Muscle of arm (tissue), 12 donors: Measurements from ENCODE around the gene PTPA. TPM values are rescaled to one million over a fixed set of nuclear protein-coding genes. Genes with fewer than 3 reads are reported as not detected.

Experiments
- DNase-seq: peaks from one replicate; pipeline ENCODE4 v3.0.0-alpha.2; 2013
- polyA plus RNA-seq, 12 donors: library from polyadenylated mRNA; unstranded; fragments of 120-200 nt; gene quantifications; one replicate each; pipeline ENCODE4 v1.2.1, GENCODE V29; 2013; ENCODE audit not compliant: insufficient read length in 12 of 12

The PTPA gene
- polyA plus RNA-seq, 12 donors, result 73.2 to 155 (median 116) TPM; not detected in 1

DNA sequence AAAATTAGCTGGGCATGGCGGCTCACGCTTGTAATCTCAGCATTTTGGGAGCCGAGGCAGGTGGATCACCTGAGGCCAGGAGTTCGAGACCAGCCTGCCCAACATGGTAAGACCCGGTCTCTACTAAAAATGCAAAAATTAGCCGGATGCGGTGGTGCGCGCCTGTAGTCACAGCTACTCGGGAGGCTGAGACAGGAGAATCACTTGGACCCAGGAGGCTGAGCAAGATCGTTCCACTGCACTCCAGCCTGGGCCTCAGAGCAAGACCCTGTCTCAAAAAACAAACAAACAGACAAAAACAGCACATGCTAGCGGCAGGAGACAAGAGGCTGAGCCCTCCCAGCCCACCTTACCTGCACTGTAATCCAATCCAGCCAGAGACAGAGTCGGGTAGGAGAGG, 31.4 kb upstream of the PTPA start:
- DNase-seq, result no peak

DNA sequence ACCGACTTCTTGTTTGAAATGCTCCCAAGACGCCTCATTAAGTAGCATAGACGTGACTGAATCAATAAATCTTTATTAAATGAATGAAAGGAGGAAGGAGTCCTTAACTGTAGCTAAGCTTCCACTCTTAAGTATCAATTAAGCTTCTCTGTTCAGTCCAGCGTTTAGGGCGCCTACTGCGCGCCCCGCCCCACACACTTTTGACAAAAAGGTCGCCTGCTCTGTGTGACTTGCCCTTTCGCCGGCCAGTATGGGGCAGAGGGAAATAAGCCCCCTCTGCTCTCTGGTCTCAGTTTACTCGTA, 31.0 kb upstream of the PTPA start:
- no peak for DNase-seq

DNA sequence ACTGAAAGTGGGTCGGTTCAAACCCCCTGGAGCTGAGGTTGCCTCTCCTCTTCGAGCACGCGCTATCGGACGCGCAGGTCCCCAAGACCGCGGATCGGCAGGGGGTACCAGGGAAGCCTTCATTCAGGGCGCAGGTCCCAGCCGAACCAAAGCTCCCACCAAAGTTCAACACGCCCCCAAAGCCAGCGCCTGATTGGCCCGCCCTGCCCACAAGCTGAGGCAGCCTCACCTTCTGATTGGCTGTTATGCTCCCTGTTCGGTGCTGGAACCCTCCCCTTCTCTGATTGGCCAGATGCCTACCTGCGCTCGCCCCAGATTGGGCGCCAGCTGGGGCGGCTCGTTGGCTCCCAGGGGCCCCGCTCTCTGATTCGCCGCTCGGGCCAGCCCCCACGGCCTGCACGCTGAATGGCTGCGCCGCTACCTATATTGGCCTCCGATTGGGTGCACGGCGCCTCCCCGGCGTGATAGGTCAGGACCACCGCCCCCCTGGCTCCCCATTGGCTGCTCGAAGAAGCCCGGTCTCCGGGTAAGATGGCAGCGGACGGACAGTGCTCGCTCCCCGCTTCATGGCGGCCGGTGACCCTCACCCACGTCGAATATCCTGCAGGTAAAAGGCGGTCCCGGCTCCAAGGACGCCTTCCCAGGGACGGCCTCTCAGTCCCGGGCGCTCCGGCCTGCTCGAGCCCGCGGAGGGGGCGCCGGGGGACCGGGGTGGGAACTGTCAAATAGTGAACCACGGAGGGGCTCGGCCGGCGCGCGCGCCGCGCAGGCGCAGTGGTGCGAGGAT, 30.4 kb upstream of the PTPA start, which contains the start of gene DOLPP1:
Gene DOLPP1 (plus strand): TSS at position 511 of the 787 bp plus-strand sequence. CDS start 21 bp downstream, at position 532.
- peak; percentile 99 for DNase-seq

GRCh38 chr9:129081388-129081904, 29.8 kb upstream of the PTPA start:
- no peak for DNase-seq

DNA sequence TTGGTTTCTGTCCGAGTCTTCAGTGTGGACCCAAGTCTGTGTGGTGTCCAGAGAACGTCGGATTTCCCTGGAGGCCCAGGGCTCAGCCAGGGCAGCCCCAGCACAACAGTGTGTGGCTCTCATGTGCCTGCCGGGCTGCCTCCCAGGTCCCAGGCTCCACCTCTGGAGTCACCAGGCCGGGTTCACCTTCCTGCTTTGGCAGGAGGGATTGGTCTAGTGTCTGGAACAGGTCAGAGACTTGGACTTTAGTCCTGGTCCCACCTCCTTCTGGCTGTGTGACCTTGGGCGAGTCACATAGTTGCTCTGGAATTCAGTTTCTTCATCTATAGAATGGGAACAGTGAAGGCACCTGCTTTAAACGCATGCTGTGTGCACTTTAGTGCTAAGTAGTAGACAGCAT, 27.1 kb upstream of the PTPA start:
- DNase-seq, result no peak

DNA sequence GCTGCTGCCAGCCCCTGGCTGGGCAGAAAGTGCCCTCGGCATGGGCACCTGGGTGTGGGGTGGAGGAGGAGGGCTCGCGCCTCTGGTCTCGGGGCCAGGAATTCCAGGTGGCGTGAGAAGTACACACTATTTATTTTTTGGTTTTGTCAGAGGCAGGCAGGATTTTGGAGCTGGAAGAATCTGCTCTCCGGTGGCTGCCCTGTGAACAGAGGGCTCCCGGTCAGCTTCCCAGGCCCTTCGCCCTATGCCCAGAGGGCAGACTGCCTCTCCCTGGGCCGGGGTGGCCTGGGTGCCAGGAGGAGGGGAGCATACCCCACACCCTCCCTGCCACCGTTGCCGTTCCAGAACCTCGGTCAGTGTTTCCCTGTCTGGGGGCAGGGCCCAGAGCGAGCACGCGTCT, 22.0 kb upstream of the PTPA start:
- DNase-seq, result no peak

DNA sequence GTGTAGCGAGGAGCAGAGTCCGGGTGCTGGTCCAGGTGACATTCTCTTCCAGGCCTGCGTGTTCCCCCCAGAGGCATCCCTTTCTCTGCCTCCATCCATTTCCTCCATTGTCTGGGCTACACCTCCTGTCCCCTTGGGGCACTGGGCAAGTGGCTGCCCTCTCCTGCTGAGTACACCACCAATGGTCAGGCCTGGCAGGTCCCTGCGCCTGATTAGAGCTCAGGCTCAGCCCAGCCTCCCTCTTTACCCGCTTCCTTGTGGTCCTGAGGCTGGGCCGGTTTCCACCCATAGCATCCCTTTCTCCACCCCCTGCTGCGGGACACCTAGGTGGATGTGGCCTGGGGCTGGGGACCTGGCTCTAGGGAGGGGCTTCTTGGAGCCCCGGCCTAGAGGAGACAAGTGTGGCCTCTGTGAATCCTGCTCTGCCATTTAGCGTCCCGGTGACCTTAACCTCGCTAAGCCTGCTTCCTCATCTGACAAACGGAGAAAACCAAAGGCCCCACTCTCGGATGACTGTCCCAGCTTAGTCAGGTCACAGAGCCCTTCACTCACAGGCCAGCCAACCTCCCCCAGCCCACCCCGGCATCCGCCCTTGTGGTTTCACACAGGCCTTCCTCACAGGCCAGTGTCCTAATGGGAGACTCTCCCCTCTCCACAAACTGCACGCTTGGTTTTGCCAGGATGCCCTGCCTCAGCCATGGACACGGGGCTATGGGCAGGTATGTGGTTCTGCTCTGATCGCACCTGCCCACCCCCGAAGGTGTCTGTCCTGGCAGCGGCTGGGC, 17.4 kb upstream of the PTPA start:
- DNase-seq, result no peak

- no peak for DNase-seq
Measured at GRCh38 chr9:129094387-129095169, 16.6 kb upstream of the PTPA start.

- no peak for DNase-seq
Measured at GRCh38 chr9:129095170-129095667, 16.0 kb upstream of the PTPA start.

DNA sequence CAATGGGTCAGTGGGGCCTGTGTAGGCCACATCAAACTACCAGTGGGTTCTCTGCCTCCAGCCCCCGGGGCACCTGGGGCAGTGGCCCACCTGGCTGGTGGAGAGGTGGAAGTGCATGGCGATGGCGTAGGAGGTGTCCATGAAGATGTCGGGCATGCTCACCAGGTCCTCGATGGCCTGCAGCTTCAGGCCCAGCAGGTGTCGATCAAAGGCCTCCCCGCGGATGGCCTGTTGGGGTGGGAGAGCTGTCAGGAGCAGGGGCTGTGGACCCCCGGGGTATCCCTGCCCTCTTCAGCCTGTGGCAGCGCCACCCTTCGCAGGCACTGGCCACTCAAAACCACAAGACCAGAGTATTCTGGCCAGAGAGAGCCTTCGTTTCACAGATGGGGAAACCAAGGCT, 15.3 kb upstream of the PTPA start:
- no peak for DNase-seq

GRCh38 chr9:129097671-129098306, 13.4 kb upstream of the PTPA start:
- DNase-seq, result no peak

DNA sequence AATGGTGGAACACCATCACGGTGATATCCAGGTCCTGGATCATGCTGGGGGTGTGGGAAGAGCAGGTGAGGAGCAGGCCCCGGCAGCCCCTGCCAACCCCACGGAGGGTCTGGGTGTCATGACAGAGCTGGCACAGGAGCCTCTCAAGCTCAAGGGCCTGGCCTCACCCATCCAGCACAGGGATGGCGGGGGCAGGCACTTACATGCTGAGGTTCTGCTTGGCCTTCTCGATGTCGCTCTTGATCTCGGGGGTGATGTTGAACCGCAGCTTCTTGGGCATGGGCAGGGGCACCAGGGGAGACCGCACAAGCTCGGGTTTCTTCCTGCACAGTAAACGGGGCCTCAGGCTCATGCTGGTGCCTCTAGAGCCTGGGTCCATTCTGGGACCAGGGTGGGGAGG, 12.9 kb upstream of the PTPA start:
- DNase-seq, result no peak

- DNase-seq, result no peak
Measured at GRCh38 chr9:129100383-129101169, 10.6 kb upstream of the PTPA start.

DNA sequence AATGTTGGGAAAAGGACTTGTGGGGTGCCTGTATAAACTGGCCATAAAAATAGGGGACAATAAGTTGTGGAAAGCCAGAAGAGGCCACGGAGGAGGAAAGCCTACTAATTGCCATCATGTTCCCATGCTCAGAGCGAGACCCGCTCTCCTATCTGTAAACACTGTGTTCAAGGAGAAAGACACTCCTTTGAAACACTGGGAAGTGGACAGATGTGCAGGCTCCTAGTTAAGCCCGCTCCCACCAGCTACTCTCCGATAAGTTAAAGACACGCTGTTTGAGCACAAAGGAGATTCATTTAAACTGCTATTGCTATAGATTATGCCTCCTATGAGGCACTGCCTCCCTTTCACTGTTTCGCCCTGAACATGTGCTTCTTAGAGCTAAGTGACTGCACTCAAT, 9.9 kb upstream of the PTPA start:
- no peak for DNase-seq

DNA sequence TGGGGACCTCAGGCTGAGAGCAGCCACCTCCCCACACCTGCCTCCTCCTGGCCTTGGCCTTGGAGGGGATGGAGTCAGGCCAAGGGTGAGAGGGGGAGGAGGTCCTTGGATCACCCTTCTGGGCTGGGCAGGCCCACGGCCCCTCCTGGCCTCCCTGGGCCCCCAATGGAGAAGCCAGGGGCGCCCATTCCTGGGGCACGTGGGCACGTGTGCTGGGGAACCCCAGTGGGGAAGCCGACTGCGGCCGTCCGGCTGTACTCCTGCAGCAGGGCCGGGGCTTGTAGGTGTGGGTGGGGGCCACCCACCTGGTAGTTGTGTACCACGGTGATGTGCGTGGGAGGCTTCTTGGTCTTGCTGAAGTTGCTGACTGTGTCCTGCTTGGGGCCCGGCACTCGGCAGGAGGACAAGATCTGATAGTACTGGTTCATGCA, 9.1 kb upstream of the PTPA start:
- DNase-seq, result no peak

DNA sequence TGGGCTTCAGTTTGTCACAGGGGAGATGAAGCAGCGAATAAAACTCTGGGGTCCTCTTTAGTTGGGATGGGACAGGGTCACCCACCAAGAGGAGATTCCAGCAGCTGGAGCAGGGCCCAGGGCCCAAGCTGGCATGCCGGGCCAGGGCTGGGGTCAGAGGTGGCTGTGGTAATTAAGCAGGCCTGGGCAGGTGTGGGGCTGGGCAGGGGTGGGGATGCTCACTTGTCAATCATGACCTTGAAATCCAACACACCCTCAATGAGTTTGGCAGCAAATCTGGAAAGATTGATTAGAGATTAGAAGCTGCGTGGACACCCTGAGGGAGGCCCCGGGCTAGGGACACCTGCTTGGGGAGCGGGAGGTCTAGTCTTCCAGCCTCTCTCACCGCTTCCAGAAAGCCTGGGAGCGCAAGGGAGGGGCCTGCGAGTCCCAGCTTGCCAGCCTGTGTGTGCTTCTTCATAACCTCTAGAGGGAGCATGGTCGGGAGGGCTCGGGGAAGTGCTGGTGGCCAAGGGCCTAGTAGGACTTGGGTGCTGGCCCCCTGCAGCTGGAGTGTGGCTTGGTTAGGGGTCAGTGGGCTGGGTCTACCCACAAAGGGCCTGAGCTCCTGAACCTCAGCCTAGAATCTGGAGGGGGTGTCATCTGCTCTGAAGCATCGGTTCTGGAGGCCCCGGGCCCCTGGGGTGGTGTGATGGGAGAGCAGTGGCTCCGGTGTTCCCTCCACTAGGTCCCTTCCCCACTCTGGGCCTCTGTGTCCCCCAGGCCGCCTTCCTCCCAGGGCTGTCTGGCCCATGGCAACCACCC, 8.2 kb upstream of the PTPA start:
- no peak for DNase-seq

DNA sequence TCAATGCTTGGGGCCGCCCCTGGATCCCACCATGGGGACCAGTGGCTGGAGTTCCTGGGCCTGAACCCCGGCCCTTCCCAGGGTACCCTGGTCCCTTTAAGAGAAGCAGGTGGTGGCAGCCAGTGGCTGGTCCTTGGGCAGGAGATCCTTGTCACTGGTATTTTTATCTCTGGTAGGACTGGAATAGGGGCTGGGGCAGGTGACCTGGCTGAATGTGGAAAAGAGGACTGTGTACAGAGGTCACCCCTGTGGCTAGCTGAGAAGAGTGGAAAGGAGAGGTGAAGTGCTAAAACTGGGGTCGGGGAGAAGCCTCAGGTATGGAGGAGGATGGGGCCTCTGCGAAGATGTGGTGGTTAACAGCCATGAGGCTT, 7.6 kb upstream of the PTPA start:
- no peak for DNase-seq

GRCh38 chr9:129104051-129104450, 7.2 kb upstream of the PTPA start:
- no peak for DNase-seq

DNA sequence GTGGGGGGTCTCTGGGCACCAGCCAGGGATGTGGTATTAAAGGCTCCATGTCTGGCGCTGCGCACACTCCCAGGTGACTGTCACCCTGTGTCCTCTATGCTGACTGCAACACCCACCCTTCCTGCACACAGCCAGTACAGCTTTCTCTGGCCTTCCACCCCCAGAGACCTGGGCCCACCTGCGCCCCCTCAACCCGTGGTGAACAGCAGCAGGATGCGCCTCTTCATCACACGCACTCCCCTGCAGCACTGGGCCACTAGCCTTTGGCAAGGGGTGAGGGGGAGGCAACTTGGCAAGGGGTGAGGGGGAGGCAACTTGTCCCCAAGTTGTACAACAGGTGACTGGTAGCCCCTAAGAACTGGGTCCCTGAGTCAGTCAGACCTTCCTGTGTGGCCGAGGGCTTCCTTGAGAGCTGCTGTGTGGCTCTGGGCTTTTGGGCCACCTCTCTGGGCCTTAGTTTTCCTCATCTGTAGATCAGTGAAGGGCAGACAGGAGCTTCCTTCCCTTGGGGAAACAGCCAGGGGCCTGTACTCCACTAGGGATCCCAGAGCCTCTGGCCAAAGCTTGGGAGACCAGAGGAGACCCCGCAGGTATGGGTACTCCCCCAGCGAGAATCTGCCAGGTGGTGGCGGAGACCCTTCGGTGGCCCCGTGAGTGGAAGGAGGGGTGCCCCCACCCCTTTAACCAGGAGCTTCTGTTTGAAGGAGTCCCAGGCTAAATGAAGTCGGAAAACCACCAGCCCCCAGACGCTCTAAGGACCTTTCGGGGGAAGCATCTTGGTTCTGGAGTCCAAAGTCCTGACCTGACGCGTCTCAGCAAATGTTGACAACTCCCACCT, 5.1 kb upstream of the PTPA start:
- DNase-seq, result no peak
